ENCODE results near the gene RBMS1.

DNA sequence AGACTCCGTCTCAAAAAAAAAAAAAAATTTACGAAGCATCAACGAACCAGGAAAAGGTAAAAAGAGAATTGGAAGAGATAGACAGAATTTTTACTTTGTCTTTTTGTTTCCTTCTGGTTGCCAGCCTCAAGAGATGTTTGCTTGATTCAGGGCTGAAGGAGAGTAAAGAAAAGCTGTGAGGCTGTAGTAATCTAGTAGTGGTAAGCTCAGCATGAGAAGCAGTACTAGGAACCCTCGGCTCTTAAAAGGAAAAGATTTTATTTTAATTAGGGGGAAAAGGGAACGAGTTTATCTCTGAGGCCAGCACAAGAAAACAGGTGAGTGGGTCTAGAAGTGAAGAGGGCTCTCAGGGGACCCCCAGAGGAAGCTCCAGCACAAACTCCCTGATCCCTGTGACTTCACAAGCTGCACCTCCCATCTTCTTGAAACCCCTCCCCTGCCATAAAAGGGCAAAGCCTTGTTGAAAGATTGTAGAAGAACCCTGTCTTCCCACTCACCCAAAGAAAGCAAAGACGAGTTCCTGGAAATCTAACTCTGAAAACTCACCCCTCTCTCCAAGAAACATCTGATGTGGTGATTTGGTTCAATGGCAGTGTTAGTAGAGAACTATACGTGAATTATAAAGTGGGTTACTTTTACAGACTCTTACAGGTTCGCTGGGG is 8.6 kb downstream of the RBMS1 start:
- TF ChIP-seq, protein P1, sequence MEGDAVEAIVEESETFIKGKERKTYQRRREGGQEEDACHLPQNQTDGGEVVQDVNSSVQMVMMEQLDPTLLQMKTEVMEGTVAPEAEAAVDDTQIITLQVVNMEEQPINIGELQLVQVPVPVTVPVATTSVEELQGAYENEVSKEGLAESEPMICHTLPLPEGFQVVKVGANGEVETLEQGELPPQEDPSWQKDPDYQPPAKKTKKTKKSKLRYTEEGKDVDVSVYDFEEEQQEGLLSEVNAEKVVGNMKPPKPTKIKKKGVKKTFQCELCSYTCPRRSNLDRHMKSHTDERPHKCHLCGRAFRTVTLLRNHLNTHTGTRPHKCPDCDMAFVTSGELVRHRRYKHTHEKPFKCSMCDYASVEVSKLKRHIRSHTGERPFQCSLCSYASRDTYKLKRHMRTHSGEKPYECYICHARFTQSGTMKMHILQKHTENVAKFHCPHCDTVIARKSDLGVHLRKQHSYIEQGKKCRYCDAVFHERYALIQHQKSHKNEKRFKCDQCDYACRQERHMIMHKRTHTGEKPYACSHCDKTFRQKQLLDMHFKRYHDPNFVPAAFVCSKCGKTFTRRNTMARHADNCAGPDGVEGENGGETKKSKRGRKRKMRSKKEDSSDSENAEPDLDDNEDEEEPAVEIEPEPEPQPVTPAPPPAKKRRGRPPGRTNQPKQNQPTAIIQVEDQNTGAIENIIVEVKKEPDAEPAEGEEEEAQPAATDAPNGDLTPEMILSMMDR (IDR thresholded peaks at IDR 0.05; ENCODE audit: low read depth, low read length, poor library complexity, severe bottlenecking): no peak
- no peak for TF ChIP-seq EZH2phosphoT487 (IDR thresholded peaks at IDR 0.05; ENCODE audit: borderline replicate concordance, low read length)

Measured in DOHH2 (cell line).